DOHH2 (cell line): ENCODE measurements around the gene HSPA4.

Experiments used
- EZH2phosphoT487 ChIP-seq: fragments of 200-600 bp; sonication (generic); IDR thresholded peaks from 2 replicates; pipeline ENCODE4 v1.6.1; 2017; ENCODE audit warnings: borderline replicate concordance, mild to moderate bottlenecking, antibody characterized with exemption, low read length, moderate library complexity, mixed read lengths
- TF ChIP-seq, protein P1 (sequence below): fragments of 200-600 bp; sonication (generic); IDR thresholded peaks from one replicate; pipeline ENCODE4 v1.5.1; 2014; ENCODE audit warnings: antibody characterized with exemption, mild to moderate bottlenecking, low read depth, low read length; ENCODE audit not compliant: poor library complexity, severe bottlenecking

DNA sequence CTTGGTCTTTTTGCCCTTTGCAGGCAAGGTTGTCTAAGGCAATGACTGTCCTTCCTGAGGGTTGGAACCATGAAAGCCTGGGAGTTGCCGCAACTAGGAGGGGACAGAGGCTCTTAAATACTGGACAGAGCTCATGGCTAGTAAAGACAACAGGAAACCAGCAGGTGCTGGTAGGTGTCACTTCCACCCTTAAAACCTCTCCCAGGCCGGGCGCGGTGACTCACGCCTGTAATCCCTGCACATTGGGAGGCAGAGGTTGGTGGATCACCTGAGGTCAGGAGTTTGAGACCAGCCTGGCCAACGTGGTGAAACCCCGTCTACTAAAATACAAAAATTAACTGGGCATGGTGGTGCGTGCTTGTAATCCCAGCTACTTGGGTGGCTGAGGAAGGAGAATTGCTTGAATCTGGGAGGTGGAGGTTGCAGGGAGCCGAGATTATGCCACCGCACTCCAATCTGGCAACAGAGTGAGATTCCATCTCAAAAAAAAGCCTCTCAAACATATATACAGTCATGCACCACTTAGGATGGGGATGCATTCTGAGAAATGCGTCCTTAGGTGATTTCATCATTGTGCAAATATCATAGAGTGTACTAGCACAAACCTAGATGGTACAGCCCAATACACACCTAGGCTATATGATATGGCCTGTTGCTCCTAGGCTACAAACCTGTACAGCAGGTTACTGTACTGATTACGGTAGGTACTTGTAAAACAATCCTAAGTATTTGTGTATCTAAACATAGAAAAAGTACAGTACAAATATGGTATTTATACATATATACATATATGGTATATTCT is 102.7 kb downstream of the HSPA4 start:
- TF ChIP-seq EZH2phosphoT487, result no peak
- TF ChIP-seq, protein P1, sequence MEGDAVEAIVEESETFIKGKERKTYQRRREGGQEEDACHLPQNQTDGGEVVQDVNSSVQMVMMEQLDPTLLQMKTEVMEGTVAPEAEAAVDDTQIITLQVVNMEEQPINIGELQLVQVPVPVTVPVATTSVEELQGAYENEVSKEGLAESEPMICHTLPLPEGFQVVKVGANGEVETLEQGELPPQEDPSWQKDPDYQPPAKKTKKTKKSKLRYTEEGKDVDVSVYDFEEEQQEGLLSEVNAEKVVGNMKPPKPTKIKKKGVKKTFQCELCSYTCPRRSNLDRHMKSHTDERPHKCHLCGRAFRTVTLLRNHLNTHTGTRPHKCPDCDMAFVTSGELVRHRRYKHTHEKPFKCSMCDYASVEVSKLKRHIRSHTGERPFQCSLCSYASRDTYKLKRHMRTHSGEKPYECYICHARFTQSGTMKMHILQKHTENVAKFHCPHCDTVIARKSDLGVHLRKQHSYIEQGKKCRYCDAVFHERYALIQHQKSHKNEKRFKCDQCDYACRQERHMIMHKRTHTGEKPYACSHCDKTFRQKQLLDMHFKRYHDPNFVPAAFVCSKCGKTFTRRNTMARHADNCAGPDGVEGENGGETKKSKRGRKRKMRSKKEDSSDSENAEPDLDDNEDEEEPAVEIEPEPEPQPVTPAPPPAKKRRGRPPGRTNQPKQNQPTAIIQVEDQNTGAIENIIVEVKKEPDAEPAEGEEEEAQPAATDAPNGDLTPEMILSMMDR, result no peak
